GM19351 (cell line): Measurements from ENCODE around the gene GIMD1.
A peak's percentile ranks its signal among the peaks of the same experiment; 100 is the strongest.
"Not testable (repeated sequence)": the region's sequence is repeated elsewhere in the genome, so short reads cannot be mapped to it uniquely, and the experiment has no call there.

Source experiments
- ATAC-seq: cut with Tn5 transposase; IDR thresholded peaks from one replicate; pipeline ENCODE4 v1.9.1; 2021; ENCODE audit warnings: mild to moderate bottlenecking, moderate library complexity; ENCODE audit not compliant: unreplicated experiment

Gene GIMD1

GRCh38 chr4:106353786-106354185 is 14.8 kb downstream of the GIMD1 start:
- ATAC-seq, result no peak

GRCh38 chr4:106351016-106351415 is 17.6 kb downstream of the GIMD1 start:
- no peak for ATAC-seq

- ATAC-seq, result no peak
Measured at GRCh38 chr4:106347167-106347566, 21.4 kb downstream of the GIMD1 start.

- ATAC-seq, result no peak
Measured at GRCh38 chr4:106344647-106344970, 24.0 kb downstream of the GIMD1 start.

DNA sequence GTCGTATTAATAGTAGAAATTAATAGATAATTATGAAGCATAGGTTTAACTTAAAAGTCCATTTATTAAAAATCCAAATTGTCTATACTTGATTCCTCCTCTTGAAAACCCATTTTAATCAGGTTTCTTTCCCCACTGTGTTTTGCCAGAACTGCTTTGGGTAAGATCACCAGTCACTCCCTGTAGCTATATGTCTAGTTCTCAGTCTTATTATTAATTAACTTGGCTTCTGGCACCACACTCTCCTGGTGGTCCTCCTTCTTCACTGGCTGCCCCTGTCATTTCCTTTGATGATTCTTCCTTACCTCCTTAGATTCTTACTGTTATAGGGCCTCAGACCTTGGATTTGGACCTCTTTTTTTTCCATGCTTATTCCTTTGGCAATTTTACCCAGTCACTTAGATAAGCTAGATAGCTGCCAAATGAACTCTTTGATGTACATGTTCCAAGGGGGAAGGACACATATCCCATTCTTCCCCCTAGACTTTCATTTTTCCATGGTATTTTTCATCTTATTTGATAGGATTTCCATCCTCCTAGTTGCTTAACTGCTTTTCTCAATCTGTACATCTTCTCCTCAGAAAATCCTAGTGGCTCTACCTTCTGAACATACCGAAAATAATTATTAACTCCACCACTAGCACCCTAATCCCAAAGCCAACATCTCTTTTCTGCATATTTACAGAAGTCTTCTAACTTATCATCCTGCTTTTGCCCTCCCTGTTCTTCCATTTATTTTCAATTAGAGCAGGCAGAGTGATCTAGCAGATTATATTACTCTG is 24.5 kb downstream of the GIMD1 start:
- ATAC-seq, result no peak

GRCh38 chr4:106340774-106341173 is 27.8 kb downstream of the GIMD1 start:
- no peak for ATAC-seq

DNA sequence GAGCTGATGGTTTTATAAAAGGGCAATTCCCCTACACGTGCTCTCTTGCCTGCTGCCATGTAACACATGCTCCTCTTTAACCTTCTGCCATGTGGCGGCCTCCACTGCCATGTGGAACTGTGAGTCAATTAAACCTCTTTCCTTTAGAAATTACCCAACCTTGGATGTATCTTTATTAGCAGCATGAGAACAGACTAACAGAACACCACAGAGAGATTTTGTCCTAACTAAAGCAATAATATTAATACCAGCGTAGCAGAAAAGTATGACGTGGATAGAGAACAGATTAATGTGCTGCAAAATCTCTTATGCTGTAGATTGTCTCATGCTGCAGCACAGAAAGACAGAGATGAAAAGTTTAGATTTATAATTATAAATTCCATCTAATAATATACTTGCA is 29.1 kb downstream of the GIMD1 start:
- ATAC-seq, result no peak

- no peak for ATAC-seq
Measured at GRCh38 chr4:106338671-106339070, 29.9 kb downstream of the GIMD1 start.

- ATAC-seq, result no peak
Measured at GRCh38 chr4:106337916-106338315, 30.7 kb downstream of the GIMD1 start.

GRCh38 chr4:106336618-106337017 is 32.0 kb downstream of the GIMD1 start:
- no peak for ATAC-seq

- ATAC-seq, result no peak
Measured at GRCh38 chr4:106334741-106335470, 33.7 kb downstream of the GIMD1 start.

GRCh38 chr4:106333186-106333585 is 35.4 kb downstream of the GIMD1 start:
- ATAC-seq, result no peak

GRCh38 chr4:106329041-106329618 is 39.4 kb downstream of the GIMD1 start:
- peak; percentile 87 for ATAC-seq

DNA sequence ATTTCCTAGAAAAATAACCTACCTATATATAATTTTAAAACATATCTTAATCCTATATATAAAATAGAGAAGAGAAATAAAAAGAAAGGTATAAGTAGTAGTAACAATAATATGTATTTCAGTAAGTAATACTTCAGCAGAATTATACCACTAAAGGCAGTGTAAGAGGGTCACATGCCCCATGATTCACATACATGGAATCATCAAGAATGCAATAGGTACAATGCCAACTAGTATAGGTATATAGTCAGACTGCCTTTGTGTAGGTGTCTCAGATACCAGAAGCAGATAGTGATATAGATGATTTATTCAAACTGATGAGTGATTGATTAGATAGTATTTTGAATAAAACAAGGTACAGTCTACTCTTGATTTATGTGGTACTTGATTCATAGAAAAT is 42.8 kb downstream of the GIMD1 start:
- no peak for ATAC-seq

GRCh38 chr4:106323119-106323518 is 45.5 kb downstream of the GIMD1 start:
- no peak for ATAC-seq

- ATAC-seq, result not testable (repeated sequence)
Measured at GRCh38 chr4:106321814-106322213, 46.8 kb downstream of the GIMD1 start.

DNA sequence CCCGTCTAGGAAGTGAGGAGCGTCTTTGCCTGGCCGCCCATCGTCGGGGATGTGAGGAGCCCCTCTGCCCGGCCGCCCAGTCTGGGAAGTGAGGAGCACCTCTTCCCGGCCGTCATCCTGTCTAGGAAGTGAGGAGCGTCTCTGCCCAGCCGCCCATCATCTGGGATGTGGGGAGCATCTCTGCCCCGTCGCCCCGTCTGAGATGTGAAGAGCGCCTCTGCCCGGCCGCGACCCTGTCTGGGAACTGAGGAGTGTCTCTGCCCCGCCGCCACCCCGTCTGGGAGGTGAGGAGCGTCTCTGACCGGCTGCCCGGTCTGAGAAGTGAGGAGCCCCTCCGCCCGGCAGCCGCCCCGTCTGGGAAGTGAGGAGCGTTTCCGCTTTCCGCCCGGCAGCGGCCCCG is 47.4 kb downstream of the GIMD1 start:
- not testable (repeated sequence) for ATAC-seq

DNA sequence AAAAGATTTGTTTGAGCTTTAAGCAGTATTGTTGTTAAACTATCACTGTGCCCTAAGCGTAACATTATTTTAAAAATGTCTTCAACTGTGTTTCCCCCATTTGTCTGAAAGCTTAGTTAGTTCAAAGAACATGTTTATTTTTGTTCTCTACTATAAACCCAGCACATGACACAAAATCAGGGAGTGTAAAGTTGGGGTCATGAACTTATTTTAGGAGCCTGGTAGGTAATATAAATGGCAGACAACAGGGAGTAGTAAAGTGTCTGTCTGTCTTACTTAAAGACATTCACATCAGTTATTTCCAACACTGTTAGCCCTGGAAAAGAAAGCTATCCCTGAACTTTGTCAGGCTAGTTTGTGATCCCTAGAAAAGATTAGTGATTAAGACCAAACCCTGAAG is 48.3 kb downstream of the GIMD1 start:
- no peak for ATAC-seq

- no peak for ATAC-seq
Measured at GRCh38 chr4:106318511-106318910, 50.1 kb downstream of the GIMD1 start.

DNA sequence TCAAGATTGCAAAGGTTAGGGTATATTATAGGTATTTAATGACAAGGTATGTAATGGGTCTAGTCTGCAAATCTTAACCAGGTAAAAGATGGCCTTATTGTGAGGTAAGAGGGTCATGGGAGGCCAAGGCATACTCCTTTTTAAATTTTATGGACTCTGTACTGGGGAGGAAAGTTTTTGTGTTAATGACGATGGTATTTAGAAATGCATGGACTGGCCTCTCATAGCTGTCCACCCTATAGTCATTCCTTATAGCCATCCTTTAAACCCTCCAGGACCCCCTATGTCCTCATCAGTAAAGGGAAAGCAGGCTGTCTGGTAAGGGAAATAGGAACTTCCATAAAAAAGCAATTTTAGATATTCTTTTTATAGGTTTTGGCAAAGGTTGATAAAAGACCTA is 50.8 kb downstream of the GIMD1 start:
- no peak for ATAC-seq

DNA sequence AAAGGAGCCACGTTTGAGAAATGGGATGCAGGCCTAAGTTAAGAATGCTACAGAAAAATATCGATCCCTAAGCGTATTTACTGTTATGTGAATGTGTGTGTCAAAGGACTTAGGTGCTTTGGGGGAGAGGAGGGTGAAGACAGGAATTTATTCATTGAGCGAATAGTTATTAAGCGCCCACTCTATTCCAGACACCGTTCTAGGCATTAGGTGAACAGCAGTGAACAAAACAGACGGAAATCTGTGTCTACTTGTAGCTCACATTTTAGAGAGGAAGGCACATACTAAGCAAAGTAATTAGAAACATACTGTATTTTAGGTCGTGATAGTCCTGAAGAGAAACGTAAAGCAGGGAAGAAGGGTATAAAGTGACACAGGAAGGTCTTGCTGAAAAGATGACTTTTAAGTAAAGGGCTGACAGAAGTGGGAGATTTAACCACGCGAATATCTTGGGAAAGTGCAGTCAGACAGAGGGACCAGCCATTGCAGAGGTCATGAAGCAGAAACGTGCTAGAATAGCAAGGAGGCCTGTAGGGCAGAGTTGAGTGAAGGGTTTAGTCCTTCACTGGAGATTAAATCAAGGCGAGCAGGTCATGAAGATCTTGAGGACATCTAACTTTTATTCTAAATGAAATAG is 51.7 kb downstream of the GIMD1 start:
- ATAC-seq, result peak; percentile 1
